Hepatocyte (in vitro differentiated cells): ENCODE data around the gene GPR62. TPM values are rescaled to one million over a fixed set of nuclear protein-coding genes. Genes with fewer than 3 reads are reported as not detected.

Source experiments
- DNase-seq: peaks from one replicate; pipeline ENCODE4 v3.0.0-alpha.2; 2016; ENCODE audit warnings: low spot score
- H2AFZ ChIP-seq: fragments of 200-600 bp; sonication (generic); 2 replicates; pipeline ENCODE4 v1.6.0; 2016; ENCODE audit warnings: antibody characterized with exemption, mild to moderate bottlenecking
- H3K27ac ChIP-seq: fragments of 200-600 bp; sonication (generic); 2 replicates; pipeline ENCODE4 v1.5.1; 2016; ENCODE audit warnings: mild to moderate bottlenecking
- H3K27me3 ChIP-seq: fragments of 200-600 bp; sonication (generic); 2 replicates; pipeline ENCODE4 v1.6.1; 2016
- H3K36me3 ChIP-seq: fragments of 200-600 bp; sonication (generic); replicated peaks from 2 replicates; pipeline ENCODE4 v1.5.1; 2016; ENCODE audit warnings: low read depth; ENCODE audit not compliant: insufficient read depth
- H3K4me1 ChIP-seq: fragments of 200-600 bp; sonication (generic); 2 replicates; pipeline ENCODE4 v1.5.1; 2016; ENCODE audit warnings: mild to moderate bottlenecking, moderate library complexity; ENCODE audit not compliant: insufficient read depth
- H3K4me2 ChIP-seq: fragments of 200-600 bp; sonication (generic); 2 replicates; pipeline ENCODE4 v1.6.0; 2016
- H3K4me3 ChIP-seq: fragments of 200-600 bp; sonication (generic); 2 replicates; pipeline ENCODE4 v1.5.1; 2016; ENCODE audit warnings: mild to moderate bottlenecking
- H3K79me2 ChIP-seq: fragments of 200-600 bp; sonication (generic); 2 replicates; pipeline ENCODE4 v1.6.0; 2017; ENCODE audit warnings: mild to moderate bottlenecking
- H3K9me2 ChIP-seq: fragments of 200-600 bp; sonication (generic); replicated peaks from 2 replicates; pipeline ENCODE4 v1.6.0; 2017; ENCODE audit warnings: mild to moderate bottlenecking; ENCODE audit not compliant: insufficient read depth
- H3K9me3 ChIP-seq: fragments of 200-600 bp; sonication (generic); 2 replicates; pipeline ENCODE4 v1.5.1; 2016; ENCODE audit warnings: low read depth, mild to moderate bottlenecking
- H4K20me1 ChIP-seq: fragments of 200-600 bp; sonication (generic); 2 replicates; pipeline ENCODE4 v1.6.0; 2016; ENCODE audit warnings: mild to moderate bottlenecking; ENCODE audit not compliant: insufficient read depth, poor library complexity, severe bottlenecking
- EZH2 ChIP-seq: fragments of 200-600 bp; sonication (generic); IDR thresholded peaks from 2 replicates; pipeline ENCODE4 v1.6.1; 2016; ENCODE audit warnings: antibody characterized with exemption, mild to moderate bottlenecking, borderline replicate concordance
- EZH2phosphoT487 ChIP-seq: fragments of 200-600 bp; sonication (generic); IDR thresholded peaks from one replicate; pipeline ENCODE4 v1.6.1; 2018; ENCODE audit warnings: antibody characterized with exemption, mild to moderate bottlenecking, low read depth, moderate library complexity; ENCODE audit not compliant: unreplicated experiment, severe bottlenecking
- WGBS: methylation state at CpG from one replicate; pipeline ENCODE4 v1.1.6; 2016; ENCODE audit warnings: low lambda C conversion rate; ENCODE audit errors: missing lambda C conversion rate; 5-methylcytosine and 5-hydroxymethylcytosine counted together
- polyA plus RNA-seq: library from polyadenylated mRNA; unstranded; fragments of >200 nt; fragmentation: Nextera tagmentation; extraction: Ambion mirVana; gene quantifications from 2 replicates; pipeline ENCODE4 v1.2.1, GENCODE V29; 2016
- total RNA-seq: library from RNA; depleted of rRNA; stranded (reverse); fragments of >200 nt; gene quantifications from 2 replicates; pipeline ENCODE4 v1.2.3, GENCODE V29; 2014
- TF ChIP-seq, protein P1 (sequence below): fragments of 200-600 bp; sonication (generic); IDR thresholded peaks from 2 replicates; pipeline ENCODE4 v1.5.1; 2016; ENCODE audit warnings: antibody characterized with exemption, mild to moderate bottlenecking; ENCODE audit not compliant: poor library complexity

GPR62 gene
- total and polyA plus RNA-seq, 2 experiments from 2014 or later, result 0.08 TPM; not detected in 1

DNA sequence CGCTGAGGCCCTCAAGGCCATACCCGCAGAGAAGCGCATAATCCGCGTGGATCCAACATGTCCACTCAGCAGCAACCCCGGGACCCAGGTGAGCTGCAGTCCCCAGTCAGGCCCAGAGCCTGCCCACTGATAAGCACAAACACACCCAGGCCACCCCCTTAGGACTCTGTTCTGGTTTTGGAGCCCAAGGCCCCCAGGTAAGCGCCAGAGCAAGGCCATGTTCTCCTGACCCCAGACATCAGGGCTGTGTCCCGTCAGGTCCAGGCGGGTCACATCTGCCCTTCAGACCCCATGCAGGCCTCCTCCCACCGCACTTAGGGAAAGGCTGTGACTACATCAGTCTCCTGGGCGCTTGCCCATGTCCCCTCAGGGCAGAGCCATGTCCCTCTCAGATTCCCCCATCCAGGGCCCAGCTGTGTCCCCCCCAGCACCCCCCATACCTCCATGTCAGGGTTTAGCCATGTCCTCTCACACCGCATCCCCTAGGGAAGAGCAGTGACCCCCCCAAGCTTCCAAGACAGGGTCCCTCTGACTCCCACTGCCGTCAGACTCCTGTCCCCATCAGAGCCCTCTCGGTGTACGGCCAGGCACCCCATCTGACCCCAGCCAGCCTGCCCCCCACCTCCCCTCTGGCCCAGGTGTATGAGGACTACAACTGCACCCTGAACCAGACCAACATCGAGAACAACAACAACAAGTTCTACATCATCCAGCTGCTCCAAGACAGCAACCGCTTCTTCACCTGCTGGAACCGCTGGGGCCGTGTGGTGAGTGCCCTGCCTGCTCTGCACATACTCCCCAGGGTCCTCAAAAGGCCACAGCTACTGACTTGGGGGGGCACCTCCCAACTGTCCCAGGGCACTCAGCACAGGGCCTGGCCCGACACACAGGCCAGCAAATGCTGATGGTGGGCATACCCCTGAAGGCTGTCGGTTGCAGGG lies 11.5 kb upstream of the GPR62 start:
- 98% methylated on average over 15 of the region's 21 CpGs for WGBS
- Histone ChIP-seq H3K4me1 (peaks cover 10% of the 10 kb centered on the region), H3K4me2 (no peak overlapping the region), H3K27ac (peak overlapping the region; percentile 82), H4K20me1 (no peaks in the 10 kb centered on the region), H3K4me3 (no peak overlapping the region), H3K36me3 (no peaks in the 10 kb centered on the region), H2AFZ (no peak overlapping the region), H3K9me3 (no peaks in the 10 kb centered on the region), H3K27me3 (no peaks in the 10 kb centered on the region), H3K9me2 (no peaks in the 10 kb centered on the region), H3K79me2 (peaks cover 24% of the 10 kb centered on the region)
- TF ChIP-seq, protein P1, sequence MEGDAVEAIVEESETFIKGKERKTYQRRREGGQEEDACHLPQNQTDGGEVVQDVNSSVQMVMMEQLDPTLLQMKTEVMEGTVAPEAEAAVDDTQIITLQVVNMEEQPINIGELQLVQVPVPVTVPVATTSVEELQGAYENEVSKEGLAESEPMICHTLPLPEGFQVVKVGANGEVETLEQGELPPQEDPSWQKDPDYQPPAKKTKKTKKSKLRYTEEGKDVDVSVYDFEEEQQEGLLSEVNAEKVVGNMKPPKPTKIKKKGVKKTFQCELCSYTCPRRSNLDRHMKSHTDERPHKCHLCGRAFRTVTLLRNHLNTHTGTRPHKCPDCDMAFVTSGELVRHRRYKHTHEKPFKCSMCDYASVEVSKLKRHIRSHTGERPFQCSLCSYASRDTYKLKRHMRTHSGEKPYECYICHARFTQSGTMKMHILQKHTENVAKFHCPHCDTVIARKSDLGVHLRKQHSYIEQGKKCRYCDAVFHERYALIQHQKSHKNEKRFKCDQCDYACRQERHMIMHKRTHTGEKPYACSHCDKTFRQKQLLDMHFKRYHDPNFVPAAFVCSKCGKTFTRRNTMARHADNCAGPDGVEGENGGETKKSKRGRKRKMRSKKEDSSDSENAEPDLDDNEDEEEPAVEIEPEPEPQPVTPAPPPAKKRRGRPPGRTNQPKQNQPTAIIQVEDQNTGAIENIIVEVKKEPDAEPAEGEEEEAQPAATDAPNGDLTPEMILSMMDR, result no peak
- TF ChIP-seq EZH2phosphoT487, result no peak
- TF ChIP-seq EZH2, result no peak
- DNase-seq, result no peak

DNA sequence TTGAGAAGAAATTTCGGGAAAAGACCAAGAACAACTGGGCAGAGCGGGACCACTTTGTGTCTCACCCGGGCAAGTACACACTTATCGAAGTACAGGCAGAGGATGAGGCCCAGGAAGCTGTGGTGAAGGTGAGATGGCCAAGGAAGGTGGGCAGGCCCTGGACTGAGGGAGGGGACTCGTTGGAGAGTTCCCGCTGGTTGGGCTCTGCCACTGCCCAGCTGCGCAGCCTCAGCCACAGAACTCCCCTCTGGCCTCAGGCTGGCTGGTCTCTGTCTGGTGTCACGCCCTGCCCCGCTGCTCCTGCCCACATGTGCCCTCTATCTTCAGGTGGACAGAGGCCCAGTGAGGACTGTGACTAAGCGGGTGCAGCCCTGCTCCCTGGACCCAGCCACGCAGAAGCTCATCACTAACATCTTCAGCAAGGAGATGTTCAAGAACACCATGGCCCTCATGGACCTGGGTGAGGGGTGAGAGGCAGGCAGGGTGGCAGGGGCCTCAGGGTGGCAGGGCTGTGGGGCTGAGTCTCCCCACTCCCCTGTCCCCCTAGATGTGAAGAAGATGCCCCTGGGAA lies 10.6 kb upstream of the GPR62 start:
- DNase-seq, result no peak
- 95% methylated on average over 11 of the region's 11 CpGs for WGBS
- Histone ChIP-seq H3K27ac (no peak overlapping the region), H4K20me1 (no peaks in the 10 kb centered on the region), H2AFZ (no peak overlapping the region), H3K4me2 (no peak overlapping the region), H3K79me2 (peaks cover 18% of the 10 kb centered on the region), H3K4me3 (no peak overlapping the region), H3K27me3 (no peaks in the 10 kb centered on the region), H3K9me2 (no peaks in the 10 kb centered on the region), H3K4me1 (peaks cover 10% of the 10 kb centered on the region), H3K9me3 (no peaks in the 10 kb centered on the region), H3K36me3 (no peaks in the 10 kb centered on the region)
- TF ChIP-seq, protein P1, result no peak
- TF ChIP-seq EZH2 (no peak), EZH2phosphoT487 (no peak)

DNA sequence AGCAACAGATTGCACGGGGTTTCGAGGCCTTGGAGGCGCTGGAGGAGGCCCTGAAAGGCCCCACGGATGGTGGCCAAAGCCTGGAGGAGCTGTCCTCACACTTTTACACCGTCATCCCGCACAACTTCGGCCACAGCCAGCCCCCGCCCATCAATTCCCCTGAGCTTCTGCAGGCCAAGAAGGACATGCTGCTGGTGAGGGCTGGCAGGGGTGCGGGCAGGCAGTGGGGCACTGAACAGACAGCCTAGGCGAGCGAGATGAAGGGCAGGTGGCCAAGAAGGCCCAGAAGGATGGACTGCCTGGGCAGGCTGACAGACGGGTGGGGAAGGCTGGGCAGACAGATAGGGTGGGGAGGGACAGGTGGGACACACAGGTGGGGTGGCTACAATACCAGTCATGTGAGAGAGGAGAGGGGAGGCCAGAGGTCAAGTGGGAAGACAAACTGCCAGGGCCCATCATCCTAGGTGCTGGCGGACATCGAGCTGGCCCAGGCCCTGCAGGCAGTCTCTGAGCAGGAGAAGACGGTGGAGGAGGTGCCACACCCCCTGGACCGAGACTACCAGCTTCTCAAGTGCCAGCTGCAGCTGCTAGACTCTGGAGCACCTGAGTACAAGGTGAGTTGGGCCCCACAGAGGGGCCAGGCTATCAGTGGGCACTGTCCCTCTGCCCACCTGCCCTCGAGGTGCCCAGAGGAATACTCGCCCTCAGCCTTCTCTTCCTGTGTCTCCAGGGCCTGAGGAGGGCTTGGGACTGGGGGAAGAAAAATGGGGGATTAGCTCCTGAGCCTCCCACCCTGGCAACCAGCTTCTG lies 9.9 kb upstream of the GPR62 start:
- no peak for DNase-seq
- Histone ChIP-seq H3K4me1 (peaks cover 10% of the 10 kb centered on the region), H2AFZ (no peak overlapping the region), H3K36me3 (no peaks in the 10 kb centered on the region), H3K4me2 (no peak overlapping the region), H3K9me2 (no peaks in the 10 kb centered on the region), H3K27me3 (no peaks in the 10 kb centered on the region), H3K4me3 (no peak overlapping the region), H3K79me2 (peaks cover 11% of the 10 kb centered on the region), H3K9me3 (no peaks in the 10 kb centered on the region), H4K20me1 (no peaks in the 10 kb centered on the region), H3K27ac (no peak overlapping the region)
- 92% methylated on average over 18 of the region's 18 CpGs for WGBS
- TF ChIP-seq EZH2phosphoT487, result no peak
- TF ChIP-seq, protein P1, result no peak
- TF ChIP-seq EZH2, result no peak
